Stimulated activated CD4-positive, alpha-beta T cell treated with anti-CD3 and anti-CD28 coated beads, Interleukin-2, amount 100 ng/mL, for 48 hours (primary cell): ENCODE measurements around the gene F7.

Source experiments
- DNase-seq, 2 donors: peaks; one replicate each; pipeline ENCODE4 v3.0.0-alpha.2; 2020

The F7 gene

DNA sequence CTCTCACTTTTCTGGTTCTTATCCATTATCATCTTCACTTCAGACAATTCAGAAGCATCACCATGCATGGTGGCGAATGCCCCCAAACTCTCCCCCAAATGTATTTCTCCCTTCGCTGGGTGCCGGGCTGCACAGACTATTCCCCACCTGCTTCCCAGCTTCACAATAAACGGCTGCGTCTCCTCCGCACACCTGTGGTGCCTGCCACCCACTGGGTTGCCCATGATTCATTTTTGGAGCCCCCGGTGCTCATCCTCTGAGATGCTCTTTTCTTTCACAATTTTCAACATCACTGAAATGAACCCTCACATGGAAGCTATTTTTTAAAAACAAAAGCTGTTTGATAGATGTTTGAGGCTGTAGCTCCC, 14.2 kb downstream of the F7 start:
- no peak for DNase-seq

DNA sequence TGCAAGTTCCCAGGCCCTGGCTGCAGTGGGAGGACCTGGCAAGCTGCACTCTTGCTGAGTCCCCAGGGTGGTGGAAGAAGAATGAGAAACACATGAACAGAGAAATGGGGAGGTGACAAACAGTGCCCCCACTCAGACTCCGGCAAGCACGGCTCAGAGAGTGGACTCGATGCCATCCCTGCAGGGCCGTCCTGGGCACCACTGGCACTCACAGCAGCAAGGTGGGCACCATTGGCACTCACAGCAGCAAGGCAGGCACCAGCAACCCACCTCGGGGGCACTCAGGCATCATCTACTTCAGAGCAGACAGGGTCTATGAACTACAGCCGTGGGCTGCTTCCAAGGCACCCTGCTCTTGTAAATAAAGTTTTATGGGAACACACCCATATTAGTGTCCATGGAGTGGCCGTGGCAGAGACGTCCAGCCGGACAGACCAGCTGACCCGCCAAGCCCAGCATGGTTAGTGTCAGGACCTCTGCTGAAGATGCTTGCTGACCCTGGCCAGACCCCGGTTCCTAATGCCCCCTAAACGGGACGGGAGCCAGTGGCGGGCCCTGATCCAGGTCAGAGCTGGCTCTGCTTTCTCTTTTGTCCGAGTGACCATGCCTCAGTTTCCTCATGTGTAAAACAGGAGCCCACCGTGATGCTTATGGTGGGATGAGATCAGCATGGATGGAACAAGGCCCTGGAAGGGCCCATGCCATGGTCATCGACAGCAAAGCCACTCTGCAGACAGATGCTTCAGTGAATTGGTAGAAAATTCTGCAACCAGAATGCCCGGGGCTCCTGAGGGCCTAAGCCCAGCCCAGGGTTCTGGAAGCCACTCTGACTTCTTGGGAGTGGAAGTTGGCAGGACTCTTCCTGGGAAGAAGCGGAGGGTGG, 14.9 kb downstream of the F7 start:
- DNase-seq: no peak

DNA sequence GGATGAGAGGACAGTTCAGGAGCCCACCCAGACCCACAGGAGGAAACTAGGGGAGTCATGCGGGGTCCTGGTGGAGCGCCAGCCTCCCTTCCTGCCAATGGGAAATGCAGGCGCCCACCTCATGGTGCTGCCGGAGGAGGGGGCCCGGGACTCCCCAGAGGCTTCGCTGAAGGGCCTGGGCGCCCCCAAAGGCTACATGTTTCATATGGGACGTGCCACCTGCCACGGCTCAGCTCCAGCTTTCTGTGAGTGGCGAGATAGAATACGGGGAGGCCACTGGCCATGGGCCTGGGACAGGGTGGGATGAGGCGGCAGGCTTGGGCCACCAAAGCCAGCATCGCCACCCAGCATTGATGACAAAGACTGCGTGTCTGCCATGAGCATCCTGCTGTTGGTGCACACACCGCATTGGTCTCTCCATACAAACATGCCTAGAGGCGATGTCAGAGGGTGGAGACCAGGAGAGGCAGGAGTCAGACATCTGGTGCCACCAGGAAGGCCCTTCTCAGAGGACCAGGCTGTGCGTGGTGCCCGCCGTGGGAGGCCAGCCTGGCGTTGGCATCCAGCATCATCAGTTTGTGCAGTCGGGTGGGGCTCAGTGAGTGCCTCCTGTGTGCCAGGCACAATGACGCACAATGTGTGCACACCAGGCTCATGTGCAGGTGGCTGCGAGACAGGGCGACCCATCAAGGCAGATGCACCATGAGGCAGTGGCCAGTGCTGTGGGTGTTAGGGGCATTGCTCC, 15.8 kb downstream of the F7 start:
- DNase-seq: no peak

DNA sequence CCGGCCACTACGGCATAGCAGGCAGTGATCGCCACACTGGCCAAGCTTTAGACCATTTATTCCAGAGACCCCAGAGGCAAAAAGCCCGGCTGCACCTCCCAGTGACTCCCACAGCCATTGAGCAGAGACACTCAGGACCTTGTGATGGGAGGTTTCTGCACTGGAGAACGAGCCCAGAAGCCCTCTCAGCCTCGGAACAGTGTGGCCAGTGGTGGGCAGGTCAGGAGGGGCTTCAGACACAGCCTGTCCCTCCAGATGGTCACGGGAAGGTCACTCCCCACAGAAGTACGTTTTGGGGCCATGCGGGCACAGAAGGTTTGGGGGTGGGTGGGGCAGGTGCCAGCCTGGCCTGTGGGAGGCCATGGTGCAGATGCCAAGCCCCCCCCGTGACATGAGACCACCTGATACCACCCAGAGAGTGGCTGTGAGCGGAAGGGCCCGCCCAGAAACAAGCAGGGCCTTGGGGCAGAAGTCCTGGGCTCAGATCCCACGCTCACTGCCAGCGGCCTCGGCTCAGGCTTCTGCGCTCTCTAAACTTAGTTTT, 16.4 kb downstream of the F7 start:
- no peak for DNase-seq

DNA sequence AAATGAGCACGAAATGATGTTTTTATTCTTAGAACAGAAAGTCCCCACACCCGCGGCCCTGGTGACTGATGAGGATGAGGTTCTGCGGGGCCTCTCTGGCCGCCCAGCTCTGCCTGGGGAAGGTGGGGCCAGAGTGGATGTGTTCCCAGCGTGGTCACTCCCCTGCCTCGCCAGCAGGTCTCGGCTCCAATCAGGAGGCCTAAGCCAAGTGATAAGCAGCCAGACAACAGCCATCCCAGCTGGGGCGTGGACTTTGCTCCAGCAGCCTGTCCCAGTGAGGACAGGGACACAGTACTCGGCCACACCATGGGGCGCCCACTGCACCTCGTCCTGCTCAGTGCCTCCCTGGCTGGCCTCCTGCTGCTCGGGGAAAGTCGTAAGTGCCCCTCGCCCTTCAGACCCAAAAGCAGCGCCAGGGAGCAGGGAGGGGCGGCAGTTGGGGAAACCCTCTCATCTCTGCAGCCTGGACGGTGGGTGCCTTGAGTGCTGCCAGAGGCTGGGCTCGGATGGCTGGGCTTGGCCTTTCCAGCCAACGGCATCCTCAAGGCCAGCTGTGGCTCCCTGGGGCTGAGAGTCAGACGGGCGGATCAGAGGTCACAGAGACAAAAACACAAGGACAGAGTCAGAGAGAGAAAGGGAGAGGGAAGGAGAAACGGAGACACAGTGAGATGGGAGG, 17.1 kb downstream of the F7 start, which contains the start of gene F10:
Gene F10, plus strand, starts transcription at position 250 of the 676 bp plus-strand sequence. Its CDS starts 57 bp downstream, at position 307.
- no peak for DNase-seq

DNA sequence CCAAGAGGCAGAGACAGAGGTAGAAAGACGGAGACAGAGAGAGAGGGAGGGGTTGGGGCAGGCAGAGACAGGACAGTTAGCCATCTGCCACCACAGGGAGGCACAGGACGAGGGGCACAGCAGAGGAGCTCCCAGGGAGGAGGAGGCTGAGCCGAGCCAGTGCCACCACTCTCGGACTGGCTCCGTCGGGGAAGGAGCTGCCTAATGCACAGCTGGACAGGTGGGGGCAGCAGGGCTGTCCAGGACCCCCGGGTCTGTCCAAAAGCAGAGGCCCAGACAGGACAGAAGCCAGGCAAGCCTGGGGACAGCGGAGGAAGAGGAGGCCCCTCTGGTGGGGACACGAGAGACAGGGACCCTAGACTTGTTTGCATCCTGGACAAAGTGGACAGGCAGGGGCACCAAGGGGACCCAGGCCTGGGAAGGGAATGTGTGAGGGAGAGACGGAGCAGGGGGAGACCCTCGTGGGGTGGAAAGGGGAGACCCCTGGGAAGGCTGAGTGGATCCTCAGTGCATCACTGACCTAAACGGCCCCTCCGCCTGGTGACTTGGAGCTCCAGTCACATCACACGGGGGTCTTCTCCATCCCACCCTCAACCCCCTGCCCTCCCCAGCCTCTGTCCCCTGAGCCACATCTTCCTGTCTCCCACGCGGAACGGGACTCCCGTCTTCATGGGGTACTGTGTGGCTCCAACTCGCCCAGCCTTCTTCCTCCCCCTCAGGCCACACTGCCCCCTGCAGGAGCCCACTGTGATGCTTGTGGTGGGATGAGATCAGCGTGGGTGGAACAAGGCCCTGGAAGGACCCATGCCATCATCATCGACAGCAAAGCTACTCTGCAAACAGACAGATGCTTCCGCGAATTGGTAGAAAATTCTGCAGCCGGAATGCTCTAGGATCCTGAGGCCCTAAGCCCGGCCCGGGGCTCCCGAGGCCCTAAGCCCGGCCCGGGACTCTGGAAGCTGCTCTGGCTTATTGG, 17.9 kb downstream of the F7 start:
- DNase-seq: no peak

DNA sequence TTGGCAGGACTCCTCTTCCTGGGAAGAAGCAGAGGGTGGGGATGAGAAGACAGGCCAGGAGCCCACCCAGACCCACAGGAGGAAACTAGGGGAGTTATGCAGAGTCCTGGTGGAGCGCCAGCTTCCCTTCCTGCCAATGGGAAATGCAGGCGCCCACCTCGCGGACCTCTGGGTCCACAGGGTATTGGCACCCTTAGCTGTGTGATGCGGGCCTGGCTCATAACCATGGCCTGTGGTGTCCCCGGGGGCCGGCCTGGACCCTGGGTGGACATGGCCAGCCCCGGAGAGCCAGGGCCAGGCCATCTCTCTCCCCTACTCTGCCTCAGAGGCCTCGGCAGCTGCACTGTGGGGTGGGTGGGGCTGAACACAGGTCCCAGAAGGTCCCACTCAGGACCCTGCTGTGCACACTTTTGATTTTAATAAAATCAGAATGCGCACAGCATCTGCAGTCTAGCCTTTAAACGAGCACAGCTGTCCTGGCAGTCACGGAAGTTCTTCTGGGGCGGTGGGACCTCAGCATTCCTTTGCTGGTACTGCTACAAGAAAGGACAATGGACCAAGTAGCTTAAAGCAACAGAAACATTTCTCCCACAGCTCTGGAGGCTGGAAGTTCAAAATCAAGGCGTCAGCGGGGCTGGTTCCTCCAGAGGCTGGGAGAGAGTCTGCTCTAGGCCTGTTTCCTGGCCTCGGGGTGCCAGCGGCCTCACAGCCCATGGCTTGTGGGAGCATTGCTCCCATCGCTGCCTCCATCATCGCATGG, 18.8 kb downstream of the F7 start:
- DNase-seq: no peak

DNA sequence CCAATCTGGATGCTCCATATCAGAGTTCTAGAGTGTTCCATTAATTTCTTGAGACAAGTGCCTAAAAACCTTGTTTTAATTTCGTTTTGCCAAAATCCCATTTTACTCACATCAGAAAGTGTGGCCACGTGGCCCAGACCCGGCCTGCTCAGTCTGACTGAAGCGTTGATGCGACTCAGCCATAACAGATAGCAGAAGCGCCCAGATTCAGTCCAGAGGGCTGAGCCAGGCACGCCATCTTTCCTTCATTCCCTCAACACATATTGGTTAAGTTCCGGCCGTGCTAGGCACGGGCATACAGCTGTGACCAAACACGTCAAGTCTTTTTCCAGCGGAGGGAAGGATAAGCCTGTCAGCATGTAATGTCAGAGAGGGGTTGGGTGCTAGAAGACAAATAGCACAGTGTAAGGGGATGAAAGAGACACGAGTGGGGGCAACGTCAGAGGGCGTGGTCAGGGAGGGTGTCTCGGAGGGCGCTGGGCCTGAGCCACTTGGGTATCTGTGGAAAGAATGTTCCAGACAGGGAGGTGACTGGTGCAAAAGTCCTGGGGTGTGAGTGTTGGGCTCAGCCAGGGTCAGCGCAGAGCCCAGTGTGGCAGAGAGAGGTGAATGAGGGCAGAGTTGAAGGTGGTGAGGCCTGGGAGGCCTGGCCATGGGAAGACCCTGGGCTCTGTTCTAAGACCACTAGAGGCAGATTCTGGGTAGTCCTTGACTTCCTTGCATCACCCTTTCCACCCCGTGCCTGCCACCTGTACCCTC, 20.1 kb downstream of the F7 start:
- DNase-seq: no peak

DNA sequence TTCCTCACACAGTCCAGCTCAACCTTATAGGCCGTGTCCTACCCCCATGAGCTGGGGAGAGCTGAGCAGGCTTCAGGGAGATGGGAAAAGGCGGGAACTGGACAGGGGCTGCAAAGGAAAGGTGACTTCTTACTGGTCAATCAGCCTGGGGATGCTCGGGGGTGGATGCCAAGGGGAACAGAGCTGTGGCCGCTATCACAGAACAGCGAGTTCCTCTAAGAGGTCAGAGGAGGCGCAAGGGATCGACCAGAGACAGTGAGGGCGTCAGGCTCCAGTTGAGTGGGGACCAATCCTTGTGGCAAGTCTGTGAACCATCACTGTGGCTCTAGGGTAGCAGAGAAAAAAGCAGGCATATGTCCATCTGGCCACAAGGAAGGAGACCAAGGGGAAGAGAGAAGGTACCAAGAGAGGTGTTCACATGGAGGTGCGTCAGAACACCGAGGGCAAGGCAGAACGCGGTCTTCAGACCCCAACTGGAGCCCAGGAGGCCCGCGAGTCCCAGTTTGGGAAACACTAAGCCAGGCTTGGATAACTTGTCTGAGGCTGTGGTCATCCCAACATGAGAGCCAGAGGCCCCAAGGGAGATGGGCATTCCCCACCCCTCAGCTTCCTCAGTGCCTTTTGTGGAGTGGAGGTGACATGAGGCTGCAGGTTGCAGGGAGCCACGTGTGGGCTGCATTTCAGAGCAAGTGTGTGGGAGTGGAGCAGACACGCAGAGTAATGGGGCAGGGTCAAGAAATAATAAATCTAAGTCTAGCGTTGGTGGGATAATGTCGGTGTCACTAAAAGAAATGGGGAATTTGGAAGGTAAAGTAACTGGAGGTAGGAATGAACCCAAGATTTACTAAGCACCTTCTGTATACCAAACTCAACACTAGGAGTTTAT, 20.9 kb downstream of the F7 start:
- no peak for DNase-seq

DNA sequence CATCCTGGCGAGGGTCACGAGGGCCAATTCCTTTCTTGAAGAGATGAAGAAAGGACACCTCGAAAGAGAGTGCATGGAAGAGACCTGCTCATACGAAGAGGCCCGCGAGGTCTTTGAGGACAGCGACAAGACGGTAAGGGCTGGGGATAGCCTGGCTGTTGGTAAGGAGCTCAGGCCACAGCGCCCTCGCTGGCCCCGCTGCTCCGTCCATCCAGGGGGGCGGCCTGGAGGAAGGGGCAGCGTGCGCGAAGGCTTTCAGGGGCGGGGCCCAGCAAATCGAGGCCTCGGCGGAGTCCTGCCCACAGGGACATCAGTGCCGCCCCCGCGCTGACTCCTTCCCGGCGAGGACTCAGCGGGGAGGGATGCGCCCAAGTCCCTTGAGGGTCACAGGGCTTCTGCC, 23.9 kb downstream of the F7 start:
- DNase-seq: no peak

DNA sequence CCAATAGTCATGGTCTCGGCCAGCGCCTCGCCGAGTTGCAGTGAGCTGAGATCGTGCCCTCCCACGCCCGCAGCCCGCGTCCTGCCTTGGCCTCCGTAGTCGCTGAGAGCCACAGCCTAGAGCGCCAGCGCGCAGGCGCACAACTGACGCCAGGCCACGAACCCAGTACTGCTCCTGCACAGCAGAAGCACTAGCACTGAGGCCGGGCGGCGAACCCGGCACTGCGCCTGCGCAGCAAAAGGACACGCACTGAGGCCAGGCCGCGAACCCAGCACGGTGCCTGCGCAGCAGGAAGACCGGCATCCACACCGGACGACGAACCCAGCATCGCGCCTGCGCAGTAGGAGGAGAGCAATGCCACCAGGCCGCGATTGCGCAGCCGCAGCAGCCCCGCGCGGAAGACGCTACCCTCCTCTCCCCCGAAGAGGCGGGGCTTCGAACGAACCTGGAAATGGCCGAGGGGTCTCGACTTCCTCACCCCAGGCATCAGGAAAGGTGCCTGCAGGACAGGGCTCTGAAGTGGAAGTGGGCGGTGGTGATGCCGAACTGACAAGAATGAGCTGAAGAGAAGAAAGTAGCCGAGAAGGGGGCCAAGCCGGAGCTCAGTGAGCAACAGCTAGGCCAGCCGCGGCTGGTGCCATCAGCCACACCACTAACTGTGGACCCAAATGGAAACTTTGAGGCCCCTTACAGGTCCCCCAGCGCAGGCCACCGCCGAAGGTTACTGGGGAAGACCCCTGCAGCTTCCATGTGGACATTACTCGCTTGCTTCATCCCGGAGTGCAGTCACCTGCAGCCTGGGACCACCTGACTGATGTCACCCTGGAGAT, 24.5 kb downstream of the F7 start:
- DNase-seq: no peak

DNA sequence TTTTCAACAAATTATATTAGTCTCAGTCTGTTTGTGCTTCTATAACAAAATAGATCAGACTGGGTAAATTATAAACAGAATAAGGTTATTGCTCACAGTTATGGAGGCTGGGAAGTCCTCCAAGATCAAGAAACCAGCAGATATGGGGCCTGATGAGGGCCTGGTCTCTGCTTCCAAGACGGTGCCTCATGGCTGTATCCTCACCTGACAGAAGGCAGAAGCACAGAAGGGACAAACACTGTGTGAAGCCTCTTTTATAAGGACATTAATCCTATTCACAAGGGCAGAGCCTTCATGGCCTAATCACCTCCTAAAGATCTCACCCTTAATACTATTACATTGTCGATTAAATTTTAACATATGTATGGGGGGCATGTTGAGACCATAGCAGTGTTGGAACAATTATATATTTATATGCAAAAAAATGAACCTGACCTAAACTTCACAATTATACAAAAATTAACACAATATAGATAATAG, 29.7 kb downstream of the F7 start:
- no peak for DNase-seq

DNA sequence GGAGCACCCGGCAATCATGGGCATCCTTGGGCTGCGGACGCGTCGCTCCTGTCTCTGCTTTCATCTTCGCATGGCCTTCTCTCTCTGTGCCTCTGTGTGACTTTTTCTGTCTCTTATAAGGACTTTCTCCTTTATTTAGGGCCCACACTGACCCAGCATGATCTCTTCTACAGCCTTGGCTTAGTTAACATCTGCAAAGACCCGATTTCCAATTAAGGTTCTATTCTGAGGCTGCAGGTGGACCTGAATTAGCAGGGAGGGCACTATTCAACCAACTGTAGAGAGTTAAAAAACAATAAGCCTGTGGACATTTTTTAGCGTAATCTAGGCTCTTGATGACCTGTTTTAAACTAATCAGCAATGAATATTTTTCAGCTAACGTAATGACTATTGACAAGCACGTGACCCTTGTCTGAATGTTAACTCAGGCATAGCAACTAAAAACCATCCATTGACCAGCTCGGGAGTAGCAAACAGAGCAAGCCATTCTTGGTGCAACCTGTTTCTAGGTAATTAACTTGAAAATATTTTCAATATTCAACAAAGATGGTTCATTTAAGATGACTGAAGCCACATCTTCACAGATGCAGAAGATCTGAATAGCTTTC, 32.2 kb downstream of the F7 start:
- no peak for DNase-seq

DNA sequence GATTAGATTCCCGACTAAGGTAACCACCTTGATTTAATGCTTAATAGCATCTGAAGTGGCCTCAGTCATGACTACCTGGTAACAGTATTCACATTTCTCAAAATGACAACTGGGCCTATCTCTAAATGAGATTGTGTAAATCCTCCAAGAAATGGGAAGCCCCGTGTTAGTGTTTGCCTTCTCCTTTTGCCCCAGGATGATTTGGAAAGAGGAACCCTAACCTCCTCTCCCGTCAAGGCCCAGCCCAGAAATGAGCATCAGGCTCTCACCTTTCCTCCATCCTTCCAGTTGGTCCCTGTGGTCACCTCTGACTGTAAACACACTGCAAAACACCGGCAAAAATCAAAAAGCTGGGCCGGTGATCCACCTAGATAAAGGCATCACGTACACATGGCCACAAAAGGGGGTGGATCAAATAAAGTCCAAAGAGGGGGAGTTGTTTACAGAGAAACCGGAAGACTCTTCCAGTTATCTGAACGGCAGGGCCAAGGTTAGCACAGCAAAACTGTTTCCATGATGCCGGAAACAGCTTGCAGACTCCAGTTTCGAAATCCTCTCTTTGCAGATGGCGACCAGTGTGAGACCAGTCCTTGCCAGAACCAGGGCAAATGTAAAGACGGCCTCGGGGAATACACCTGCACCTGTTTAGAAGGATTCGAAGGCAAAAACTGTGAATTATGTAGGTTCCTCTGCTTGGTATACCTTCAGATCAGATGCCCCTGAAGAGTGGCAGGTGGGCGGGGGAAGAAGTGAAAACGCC, 33.4 kb downstream of the F7 start:
- DNase-seq: no peak

DNA sequence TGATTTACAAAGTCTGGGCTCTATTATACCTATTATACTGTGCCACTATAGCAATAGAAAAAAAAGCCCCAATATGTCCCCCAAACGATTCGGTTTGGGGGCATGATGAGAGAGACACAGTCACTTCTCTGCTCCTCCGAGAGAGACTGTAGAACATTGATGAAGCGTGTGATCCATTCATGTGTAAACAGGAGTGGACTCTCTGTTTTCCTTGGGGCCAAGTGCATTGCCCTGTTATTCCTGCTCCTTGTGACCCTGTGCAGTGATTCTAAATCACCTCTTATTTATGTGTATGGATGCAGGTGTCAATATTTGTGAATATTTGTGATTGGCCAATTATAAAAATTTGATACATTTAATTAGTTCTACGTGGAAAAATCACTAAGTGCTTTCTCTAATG, 34.0 kb downstream of the F7 start:
- no peak for DNase-seq

DNA sequence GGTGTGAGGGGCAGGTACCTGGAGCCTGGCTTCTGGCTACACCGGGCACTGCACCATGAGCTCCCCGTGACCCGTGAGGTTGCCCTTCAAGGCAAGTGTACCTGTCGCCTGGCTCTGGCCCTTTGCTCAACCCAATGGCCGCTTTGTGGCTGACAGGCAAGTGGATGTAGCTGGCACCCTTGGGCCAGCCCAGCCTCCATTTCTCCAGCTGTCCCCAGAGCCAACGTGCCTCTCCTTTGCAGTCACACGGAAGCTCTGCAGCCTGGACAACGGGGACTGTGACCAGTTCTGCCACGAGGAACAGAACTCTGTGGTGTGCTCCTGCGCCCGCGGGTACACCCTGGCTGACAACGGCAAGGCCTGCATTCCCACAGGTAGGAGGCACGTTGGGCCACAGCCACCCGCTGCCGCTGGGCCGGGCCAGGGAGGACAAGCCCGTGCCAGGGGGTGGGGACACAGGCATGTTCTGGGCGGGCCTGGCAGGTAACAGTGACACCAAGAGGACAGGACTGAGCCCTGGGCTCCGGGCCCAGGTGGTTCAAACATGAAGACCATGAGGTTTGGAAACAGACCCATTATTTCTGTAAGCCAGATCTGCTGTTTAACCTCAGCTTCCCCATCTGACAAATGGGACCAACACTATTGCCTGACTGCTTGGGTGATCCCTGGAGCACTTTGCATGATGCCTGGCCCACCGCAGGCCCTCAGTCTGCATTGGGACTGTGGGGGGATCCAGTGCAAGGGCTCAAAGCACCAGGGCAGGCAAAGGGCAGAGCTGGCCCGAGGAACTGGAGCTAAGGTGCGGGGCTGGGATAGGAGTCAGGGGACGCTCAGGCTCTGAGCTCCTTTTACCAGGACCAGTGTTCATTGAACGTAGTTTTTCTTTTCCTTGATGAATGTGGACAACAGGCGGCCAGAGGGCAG, 35.3 kb downstream of the F7 start:
- no peak for DNase-seq
